ENCODE data around the gene KAT5. TPM values are rescaled to one million over a fixed set of nuclear protein-coding genes. Genes with fewer than 3 reads are reported as not detected.

The KAT5 gene
- total RNA-seq, 1 experiment from 2014 or later, result 56.6 TPM

DNA sequence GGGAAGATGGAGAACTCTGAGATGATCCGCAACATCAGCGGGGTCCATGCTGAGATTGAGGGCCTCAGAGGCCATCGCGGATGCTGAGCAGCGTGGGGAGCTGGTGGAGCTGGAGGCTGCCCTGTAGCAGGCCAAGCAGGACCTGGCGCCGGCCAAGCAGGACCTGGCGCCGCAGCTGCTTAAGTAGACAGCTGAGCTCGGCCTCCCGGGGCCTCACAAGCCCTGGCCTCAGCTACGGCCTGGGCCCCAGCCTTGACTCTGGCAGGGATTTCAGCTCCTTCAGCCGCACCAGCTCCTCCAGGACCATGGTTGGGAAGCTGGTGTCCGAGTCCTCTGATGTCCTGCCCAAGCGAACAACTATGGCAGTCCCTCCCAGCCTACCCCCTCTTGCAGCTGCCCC lies 15.8 kb downstream of the KAT5 start:
- no peak for ATAC-seq
- CTCF ChIA-PET, result interaction anchor here (0.6 to 2.5 kb wide), 8 partner anchors 15 to 160 kb away, joined by 3 to 15 read pairs (median 5); partner anchors contain the start of genes FIBP and KAT5
- no peak for DNase-seq (ENCODE audit: low spot score)

DNA sequence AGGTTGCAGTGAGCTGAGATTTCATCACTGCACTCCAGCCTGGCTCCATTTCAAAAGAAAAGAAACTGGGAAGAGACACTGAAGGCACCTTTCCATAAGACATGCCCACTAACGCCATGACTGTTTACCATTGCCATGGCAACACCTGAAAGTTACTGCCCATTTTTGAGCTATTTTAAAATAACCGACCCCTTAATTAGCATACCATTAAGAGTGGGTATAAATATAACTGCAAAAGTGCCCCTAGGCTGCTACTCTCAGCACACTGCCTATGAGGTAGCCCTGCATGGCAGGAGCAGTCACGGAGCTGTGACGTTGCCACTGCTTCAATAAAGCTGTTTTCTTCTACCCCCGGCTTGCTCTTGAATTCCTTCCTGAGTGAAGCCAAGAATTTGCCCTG lies 18.4 kb downstream of the KAT5 start:
- no peak for DNase-seq (ENCODE audit: low spot score)
- Mint-ChIP-seq H3K27me3 (ENCODE audit: low read depth) (peaks cover 27% of the 10 kb centered on the region), H3K4me3 (no peak overlapping the region), H3K36me3 (peaks cover 2% of the 10 kb centered on the region), H3K9me3 (peaks cover 19% of the 10 kb centered on the region), H3K4me1 (no peaks in the 10 kb centered on the region), H3K27ac (no peak overlapping the region)
- ATAC-seq, result no peak
- POLR2A ChIA-PET, result no interaction called here
- CTCF ChIA-PET, result interaction anchor here (1.1 kb wide), 1 partner anchor 49 kb away, joined by 6 read pairs; no protein-coding TSS in a partner anchor
- TF ChIP-seq FOXK1 (CRISPR knock-in tag; IDR thresholded peaks at IDR 0.05) (no peak), OVOL2 (CRISPR knock-in tag; IDR thresholded peaks at IDR 0.05; ENCODE audit: borderline replicate concordance) (no peak), SP1 (CRISPR knock-in tag; conservative IDR thresholded peaks at IDR 0.05) (no peak), RORB (CRISPR knock-in tag; IDR thresholded peaks at IDR 0.05) (no peak), KAT7 (CRISPR knock-in tag; IDR thresholded peaks at IDR 0.05; ENCODE audit: borderline replicate concordance) (no peak), EMX1 (CRISPR knock-in tag; IDR thresholded peaks at IDR 0.05) (no peak), TEAD4 (CRISPR knock-in tag; IDR thresholded peaks at IDR 0.05) (no peak)
- TF ChIP-seq, protein P1, sequence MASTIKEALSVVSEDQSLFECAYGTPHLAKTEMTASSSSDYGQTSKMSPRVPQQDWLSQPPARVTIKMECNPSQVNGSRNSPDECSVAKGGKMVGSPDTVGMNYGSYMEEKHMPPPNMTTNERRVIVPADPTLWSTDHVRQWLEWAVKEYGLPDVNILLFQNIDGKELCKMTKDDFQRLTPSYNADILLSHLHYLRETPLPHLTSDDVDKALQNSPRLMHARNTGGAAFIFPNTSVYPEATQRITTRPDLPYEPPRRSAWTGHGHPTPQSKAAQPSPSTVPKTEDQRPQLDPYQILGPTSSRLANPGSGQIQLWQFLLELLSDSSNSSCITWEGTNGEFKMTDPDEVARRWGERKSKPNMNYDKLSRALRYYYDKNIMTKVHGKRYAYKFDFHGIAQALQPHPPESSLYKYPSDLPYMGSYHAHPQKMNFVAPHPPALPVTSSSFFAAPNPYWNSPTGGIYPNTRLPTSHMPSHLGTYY (CRISPR knock-in tag; IDR thresholded peaks at IDR 0.05), result no peak
- TF ChIP-seq, protein P2, sequence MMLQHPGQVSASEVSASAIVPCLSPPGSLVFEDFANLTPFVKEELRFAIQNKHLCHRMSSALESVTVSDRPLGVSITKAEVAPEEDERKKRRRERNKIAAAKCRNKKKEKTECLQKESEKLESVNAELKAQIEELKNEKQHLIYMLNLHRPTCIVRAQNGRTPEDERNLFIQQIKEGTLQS (CRISPR knock-in tag; conservative IDR thresholded peaks at IDR 0.05), result no peak
- TF ChIP-seq, protein P3, sequence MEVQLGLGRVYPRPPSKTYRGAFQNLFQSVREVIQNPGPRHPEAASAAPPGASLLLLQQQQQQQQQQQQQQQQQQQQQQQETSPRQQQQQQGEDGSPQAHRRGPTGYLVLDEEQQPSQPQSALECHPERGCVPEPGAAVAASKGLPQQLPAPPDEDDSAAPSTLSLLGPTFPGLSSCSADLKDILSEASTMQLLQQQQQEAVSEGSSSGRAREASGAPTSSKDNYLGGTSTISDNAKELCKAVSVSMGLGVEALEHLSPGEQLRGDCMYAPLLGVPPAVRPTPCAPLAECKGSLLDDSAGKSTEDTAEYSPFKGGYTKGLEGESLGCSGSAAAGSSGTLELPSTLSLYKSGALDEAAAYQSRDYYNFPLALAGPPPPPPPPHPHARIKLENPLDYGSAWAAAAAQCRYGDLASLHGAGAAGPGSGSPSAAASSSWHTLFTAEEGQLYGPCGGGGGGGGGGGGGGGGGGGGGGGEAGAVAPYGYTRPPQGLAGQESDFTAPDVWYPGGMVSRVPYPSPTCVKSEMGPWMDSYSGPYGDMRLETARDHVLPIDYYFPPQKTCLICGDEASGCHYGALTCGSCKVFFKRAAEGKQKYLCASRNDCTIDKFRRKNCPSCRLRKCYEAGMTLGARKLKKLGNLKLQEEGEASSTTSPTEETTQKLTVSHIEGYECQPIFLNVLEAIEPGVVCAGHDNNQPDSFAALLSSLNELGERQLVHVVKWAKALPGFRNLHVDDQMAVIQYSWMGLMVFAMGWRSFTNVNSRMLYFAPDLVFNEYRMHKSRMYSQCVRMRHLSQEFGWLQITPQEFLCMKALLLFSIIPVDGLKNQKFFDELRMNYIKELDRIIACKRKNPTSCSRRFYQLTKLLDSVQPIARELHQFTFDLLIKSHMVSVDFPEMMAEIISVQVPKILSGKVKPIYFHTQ (CRISPR knock-in tag; IDR thresholded peaks at IDR 0.05), result no peak
- TF ChIP-seq, protein P4, sequence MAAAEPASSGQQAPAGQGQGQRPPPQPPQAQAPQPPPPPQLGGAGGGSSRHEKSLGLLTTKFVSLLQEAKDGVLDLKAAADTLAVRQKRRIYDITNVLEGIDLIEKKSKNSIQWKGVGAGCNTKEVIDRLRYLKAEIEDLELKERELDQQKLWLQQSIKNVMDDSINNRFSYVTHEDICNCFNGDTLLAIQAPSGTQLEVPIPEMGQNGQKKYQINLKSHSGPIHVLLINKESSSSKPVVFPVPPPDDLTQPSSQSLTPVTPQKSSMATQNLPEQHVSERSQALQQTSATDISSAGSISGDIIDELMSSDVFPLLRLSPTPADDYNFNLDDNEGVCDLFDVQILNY (CRISPR knock-in tag; IDR thresholded peaks at IDR 0.05), result no peak

More for the DNA sequence above, 15.8 kb downstream of the KAT5 start:
- Mint-ChIP-seq H3K4me3 (no peak overlapping the region), H3K27me3 (ENCODE audit: low read depth) (peaks cover 22% of the 10 kb centered on the region), H3K9me3 (peaks cover 7% of the 10 kb centered on the region), H3K27ac (no peak overlapping the region), H3K36me3 (no peaks in the 10 kb centered on the region), H3K4me1 (no peaks in the 10 kb centered on the region)
- TF ChIP-seq NR2C2 (CRISPR knock-in tag; IDR thresholded peaks at IDR 0.05) (no peak), OVOL2 (CRISPR knock-in tag; IDR thresholded peaks at IDR 0.05; ENCODE audit: borderline replicate concordance) (no peak), NR1H2 (CRISPR knock-in tag; IDR thresholded peaks at IDR 0.05) (no peak), NFATC4 (CRISPR knock-in tag; IDR thresholded peaks at IDR 0.05) (no peak), MXD4 (CRISPR knock-in tag; IDR thresholded peaks at IDR 0.05; ENCODE audit: borderline replicate concordance) (no peak), ZNF219 (CRISPR knock-in tag; IDR thresholded peaks at IDR 0.05; ENCODE audit: borderline replicate concordance) (no peak), CREM (CRISPR knock-in tag; IDR thresholded peaks at IDR 0.05) (no peak), ZNF396 (CRISPR knock-in tag; IDR thresholded peaks at IDR 0.05; ENCODE audit: borderline replicate concordance) (no peak), JAZF1 (CRISPR knock-in tag; IDR thresholded peaks at IDR 0.05) (no peak), RELA (CRISPR knock-in tag; IDR thresholded peaks at IDR 0.05; ENCODE audit: borderline replicate concordance) (no peak)
- TF ChIP-seq, protein P5, sequence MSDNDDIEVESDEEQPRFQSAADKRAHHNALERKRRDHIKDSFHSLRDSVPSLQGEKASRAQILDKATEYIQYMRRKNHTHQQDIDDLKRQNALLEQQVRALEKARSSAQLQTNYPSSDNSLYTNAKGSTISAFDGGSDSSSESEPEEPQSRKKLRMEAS (CRISPR knock-in tag; IDR thresholded peaks at IDR 0.05), result no peak
- TF ChIP-seq, protein P6, sequence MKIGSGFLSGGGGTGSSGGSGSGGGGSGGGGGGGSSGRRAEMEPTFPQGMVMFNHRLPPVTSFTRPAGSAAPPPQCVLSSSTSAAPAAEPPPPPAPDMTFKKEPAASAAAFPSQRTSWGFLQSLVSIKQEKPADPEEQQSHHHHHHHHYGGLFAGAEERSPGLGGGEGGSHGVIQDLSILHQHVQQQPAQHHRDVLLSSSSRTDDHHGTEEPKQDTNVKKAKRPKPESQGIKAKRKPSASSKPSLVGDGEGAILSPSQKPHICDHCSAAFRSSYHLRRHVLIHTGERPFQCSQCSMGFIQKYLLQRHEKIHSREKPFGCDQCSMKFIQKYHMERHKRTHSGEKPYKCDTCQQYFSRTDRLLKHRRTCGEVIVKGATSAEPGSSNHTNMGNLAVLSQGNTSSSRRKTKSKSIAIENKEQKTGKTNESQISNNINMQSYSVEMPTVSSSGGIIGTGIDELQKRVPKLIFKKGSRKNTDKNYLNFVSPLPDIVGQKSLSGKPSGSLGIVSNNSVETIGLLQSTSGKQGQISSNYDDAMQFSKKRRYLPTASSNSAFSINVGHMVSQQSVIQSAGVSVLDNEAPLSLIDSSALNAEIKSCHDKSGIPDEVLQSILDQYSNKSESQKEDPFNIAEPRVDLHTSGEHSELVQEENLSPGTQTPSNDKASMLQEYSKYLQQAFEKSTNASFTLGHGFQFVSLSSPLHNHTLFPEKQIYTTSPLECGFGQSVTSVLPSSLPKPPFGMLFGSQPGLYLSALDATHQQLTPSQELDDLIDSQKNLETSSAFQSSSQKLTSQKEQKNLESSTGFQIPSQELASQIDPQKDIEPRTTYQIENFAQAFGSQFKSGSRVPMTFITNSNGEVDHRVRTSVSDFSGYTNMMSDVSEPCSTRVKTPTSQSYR (CRISPR knock-in tag; IDR thresholded peaks at IDR 0.05), result no peak
- TF ChIP-seq, protein P7, sequence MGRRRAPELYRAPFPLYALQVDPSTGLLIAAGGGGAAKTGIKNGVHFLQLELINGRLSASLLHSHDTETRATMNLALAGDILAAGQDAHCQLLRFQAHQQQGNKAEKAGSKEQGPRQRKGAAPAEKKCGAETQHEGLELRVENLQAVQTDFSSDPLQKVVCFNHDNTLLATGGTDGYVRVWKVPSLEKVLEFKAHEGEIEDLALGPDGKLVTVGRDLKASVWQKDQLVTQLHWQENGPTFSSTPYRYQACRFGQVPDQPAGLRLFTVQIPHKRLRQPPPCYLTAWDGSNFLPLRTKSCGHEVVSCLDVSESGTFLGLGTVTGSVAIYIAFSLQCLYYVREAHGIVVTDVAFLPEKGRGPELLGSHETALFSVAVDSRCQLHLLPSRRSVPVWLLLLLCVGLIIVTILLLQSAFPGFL (CRISPR knock-in tag; IDR thresholded peaks at IDR 0.05; ENCODE audit: borderline replicate concordance), result no peak
- TF ChIP-seq, protein P8, sequence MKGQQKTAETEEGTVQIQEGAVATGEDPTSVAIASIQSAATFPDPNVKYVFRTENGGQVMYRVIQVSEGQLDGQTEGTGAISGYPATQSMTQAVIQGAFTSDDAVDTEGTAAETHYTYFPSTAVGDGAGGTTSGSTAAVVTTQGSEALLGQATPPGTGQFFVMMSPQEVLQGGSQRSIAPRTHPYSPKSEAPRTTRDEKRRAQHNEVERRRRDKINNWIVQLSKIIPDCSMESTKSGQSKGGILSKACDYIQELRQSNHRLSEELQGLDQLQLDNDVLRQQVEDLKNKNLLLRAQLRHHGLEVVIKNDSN (CRISPR knock-in tag; IDR thresholded peaks at IDR 0.05), result no peak
- TF ChIP-seq, protein P9, sequence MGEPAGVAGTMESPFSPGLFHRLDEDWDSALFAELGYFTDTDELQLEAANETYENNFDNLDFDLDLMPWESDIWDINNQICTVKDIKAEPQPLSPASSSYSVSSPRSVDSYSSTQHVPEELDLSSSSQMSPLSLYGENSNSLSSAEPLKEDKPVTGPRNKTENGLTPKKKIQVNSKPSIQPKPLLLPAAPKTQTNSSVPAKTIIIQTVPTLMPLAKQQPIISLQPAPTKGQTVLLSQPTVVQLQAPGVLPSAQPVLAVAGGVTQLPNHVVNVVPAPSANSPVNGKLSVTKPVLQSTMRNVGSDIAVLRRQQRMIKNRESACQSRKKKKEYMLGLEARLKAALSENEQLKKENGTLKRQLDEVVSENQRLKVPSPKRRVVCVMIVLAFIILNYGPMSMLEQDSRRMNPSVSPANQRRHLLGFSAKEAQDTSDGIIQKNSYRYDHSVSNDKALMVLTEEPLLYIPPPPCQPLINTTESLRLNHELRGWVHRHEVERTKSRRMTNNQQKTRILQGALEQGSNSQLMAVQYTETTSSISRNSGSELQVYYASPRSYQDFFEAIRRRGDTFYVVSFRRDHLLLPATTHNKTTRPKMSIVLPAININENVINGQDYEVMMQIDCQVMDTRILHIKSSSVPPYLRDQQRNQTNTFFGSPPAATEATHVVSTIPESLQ (CRISPR knock-in tag; IDR thresholded peaks at IDR 0.05), result no peak
- POLR2A ChIA-PET, result interaction anchor here (1.0 kb wide), 1 partner anchor 8 kb away, joined by 3 read pairs; no protein-coding TSS in a partner anchor

Measured in WTC11 (cell line).